IgD-negative memory B cell (primary cell): ENCODE data around the gene COQ6. TPM values are rescaled to one million over a fixed set of nuclear protein-coding genes. Genes with fewer than 3 reads are reported as not detected.
"Not testable (repeated sequence)": the region's sequence is repeated elsewhere in the genome, so short reads cannot be mapped to it uniquely, and the experiment has no call there.

Experiments
- H3K27ac Mint-ChIP-seq, 3 donors: one replicate each; pipeline ENCODE4 v1.8.0; 2020 to 2022; ENCODE audit warnings: mild to moderate bottlenecking in 3 of 3, mixed read lengths in 3 of 3, moderate library complexity in 1 of 3
- H3K27me3 Mint-ChIP-seq: one replicate; pipeline ENCODE4 v1.8.0; 2021; ENCODE audit warnings: mixed read lengths
- H3K36me3 Mint-ChIP-seq: one replicate; pipeline ENCODE4 v1.8.0; 2020; ENCODE audit warnings: mild to moderate bottlenecking, mixed read lengths
- H3K4me1 Mint-ChIP-seq, 3 donors: one replicate each; pipeline ENCODE4 v1.8.0; 2020 to 2022; ENCODE audit warnings: mixed read lengths in 3 of 3, mild to moderate bottlenecking in 1 of 3
- H3K4me3 Mint-ChIP-seq, 4 donors: one replicate each; pipeline ENCODE4 v1.8.0; 2020 to 2022; ENCODE audit warnings: mild to moderate bottlenecking in 4 of 4, mixed read lengths in 4 of 4, moderate library complexity in 3 of 4
- H3K9me3 Mint-ChIP-seq, 3 donors: one replicate each; pipeline ENCODE4 v1.8.0; 2020 to 2021; ENCODE audit warnings: mixed read lengths in 3 of 3, mild to moderate bottlenecking in 1 of 3
- polyA plus RNA-seq: library from polyadenylated mRNA; unstranded; fragments of 300-500 nt; fragmentation: Illumina TruSeq; gene quantifications from one replicate; pipeline ENCODE4 v1.2.3, GENCODE V29; 2021

Gene COQ6
- polyA plus RNA-seq, 1 donor from 2014 or later: 18.9 TPM

DNA sequence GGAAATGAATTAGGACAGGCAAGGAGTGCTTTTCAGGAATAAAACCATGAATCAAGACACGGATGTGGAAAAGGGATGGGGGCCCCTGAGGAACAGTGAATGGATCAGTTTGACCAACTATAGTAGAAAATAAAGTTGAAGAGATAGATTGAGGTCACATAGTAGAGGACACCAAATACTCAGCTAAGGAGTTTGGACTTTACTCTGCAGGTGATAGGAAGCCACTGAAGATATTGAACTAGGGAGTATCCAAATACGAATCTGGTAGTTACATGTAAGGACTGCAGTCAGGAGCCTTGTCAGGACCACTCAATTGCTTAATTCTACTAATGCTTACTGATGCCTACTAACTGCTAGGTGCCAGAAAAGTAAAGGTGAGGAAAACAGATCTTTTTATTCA, 48.6 kb downstream of the COQ6 start:
- no peak overlapping the region for H3K4me3 Mint-ChIP-seq
- peaks cover 3% of the 10 kb centered on the region for H3K36me3 Mint-ChIP-seq

DNA sequence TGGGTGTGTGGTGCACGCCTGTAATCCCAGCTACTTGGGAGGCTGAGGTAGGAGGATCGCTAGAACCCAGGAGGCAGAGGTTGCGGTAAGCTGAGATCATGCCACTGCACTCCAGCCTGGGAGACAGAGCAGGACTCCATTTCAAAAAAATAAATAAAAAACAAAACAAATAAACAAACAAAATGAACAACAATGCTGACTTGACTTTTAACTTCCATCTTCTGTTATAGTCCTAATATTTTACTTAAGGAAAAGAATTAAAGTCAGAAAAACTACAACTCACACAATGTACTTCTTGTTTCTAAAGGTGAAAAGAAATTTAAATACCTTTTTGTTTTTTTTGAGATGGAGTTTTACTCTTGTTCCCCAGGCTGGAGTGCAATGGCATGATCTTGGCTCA, 55.6 kb downstream of the COQ6 start:
- not testable (repeated sequence) for H3K36me3 Mint-ChIP-seq, H3K9me3 Mint-ChIP-seq, H3K4me3 Mint-ChIP-seq, H3K27ac Mint-ChIP-seq, H3K4me1 Mint-ChIP-seq, H3K27me3 Mint-ChIP-seq

More for the DNA sequence above, 48.6 kb downstream of the COQ6 start:
- peaks cover 2 to 11% (median 5%) of the 10 kb centered on the region in 3 donors for H3K4me1 Mint-ChIP-seq
- no peak overlapping the region for H3K27ac Mint-ChIP-seq
- no peaks in the 10 kb centered on the region for H3K27me3 Mint-ChIP-seq
- no peaks in the 10 kb centered on the region for H3K9me3 Mint-ChIP-seq

DNA sequence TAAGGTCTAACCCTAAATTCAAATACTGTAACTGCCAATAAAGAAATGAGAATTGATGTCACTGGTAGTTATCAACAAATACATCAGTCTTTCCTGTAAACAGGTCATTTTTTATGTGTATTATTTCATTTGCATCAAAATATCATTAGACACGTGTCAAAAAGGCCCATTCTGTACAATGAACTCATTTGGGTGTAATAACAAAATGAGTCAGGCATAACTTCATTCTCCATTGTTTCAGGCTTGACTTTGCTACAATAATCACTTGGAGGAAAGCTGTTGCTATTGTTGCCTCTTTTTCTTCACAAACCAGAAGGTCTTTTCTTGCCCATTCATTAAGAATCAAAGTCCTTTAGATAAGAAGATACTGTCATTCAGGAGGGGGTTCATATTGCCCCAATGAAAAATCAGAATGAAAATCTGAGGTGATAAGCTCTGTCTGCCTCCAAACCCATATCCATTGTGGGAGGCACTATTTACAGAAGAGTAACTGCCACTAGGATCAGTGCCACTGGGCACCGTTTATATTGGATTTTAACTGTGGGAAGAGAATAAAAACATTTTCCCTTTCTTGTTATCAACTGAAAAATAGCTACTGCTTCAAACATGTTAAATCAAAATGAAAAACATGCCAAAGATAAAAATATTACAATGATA, 58.9 kb downstream of the COQ6 start:
- H3K9me3 Mint-ChIP-seq: no peaks in the 10 kb centered on the region
- H3K36me3 Mint-ChIP-seq: peaks cover 5% of the 10 kb centered on the region
- no peaks in the 10 kb centered on the region for H3K27me3 Mint-ChIP-seq
- no peaks in the 10 kb centered on the region for H3K4me1 Mint-ChIP-seq
- no peak overlapping the region for H3K27ac Mint-ChIP-seq
- H3K4me3 Mint-ChIP-seq: no peak overlapping the region

Other genes starting within 250 kb of the COQ6 start
- gene PNMA1, start 235.9 kb upstream of the COQ6 start, polyA plus RNA-seq: 20.9 TPM
- 2.0 TPM for gene PTGR2, start 98.5 kb upstream of the COQ6 start, polyA plus RNA-seq
- 65.3 TPM for gene ZNF410, start 63.4 kb upstream of the COQ6 start, polyA plus RNA-seq
- gene FAM161B, start 208 bp upstream of the COQ6 start, polyA plus RNA-seq: 2.4 TPM
- 2.9 TPM for gene ENTPD5, start 69.0 kb downstream of the COQ6 start, polyA plus RNA-seq
- 2.2 TPM for gene BBOF1, start 69.0 kb downstream of the COQ6 start, polyA plus RNA-seq
- gene ALDH6A1, start 134.2 kb downstream of the COQ6 start, polyA plus RNA-seq: 14.3 TPM
- 10.4 TPM for gene LIN52, start 134.7 kb downstream of the COQ6 start, polyA plus RNA-seq